Measurements from ENCODE around the gene RNASE4. TPM values are rescaled to one million over a fixed set of nuclear protein-coding genes. Genes with fewer than 3 reads are reported as not detected.
A peak's percentile ranks its signal among the peaks of the same experiment; 100 is the strongest.

RNASE4 gene
- total RNA-seq, 1 experiment from 2014 or later: 0.48 TPM

GRCh38 chr14:20667957-20668356 is 16.4 kb upstream of the RNASE4 start:
- H3K4me2 ChIP-seq (ENCODE audit: low read depth, low read length, poor library complexity, severe bottlenecking): no peak overlapping the region
- no peak overlapping the region for H3K4me3 ChIP-seq (ENCODE audit: low read length)
- H3K9me3 ChIP-seq (ENCODE audit: low read length): no peaks in the 10 kb centered on the region
- H3K27me3 ChIP-seq (ENCODE audit: low read length): no peaks in the 10 kb centered on the region
- no peaks in the 10 kb centered on the region for H4K20me1 ChIP-seq (ENCODE audit: insufficient read depth, low read depth, low read length)
- no peak for DNase-seq
- H3K9me2 ChIP-seq (replicated peaks; ENCODE audit: insufficient read depth, low read length): no peaks in the 10 kb centered on the region
- H3K27ac ChIP-seq (ENCODE audit: low read length): no peak overlapping the region
- 0 out of 2 replicates have a peak, but pooled peaks cover 3% of the 10 kb centered on the region for H3K4me1 ChIP-seq (ENCODE audit: low read length)
- H3K79me2 ChIP-seq (ENCODE audit: low read length): no peaks in the 10 kb centered on the region
- H3K36me3 ChIP-seq (ENCODE audit: insufficient read depth, low read length): no peaks in the 10 kb centered on the region
- no peak overlapping the region for H3K9ac ChIP-seq (ENCODE audit: low read length)
- no peak overlapping the region for H2AFZ ChIP-seq (ENCODE audit: low read length)

GRCh38 chr14:20668969-20669368 is 15.4 kb upstream of the RNASE4 start:
- 0 out of 2 replicates have a peak, but pooled peaks cover 3% of the 10 kb centered on the region for H3K4me1 ChIP-seq (ENCODE audit: low read length)
- no peak overlapping the region for H2AFZ ChIP-seq (ENCODE audit: low read length)
- no peak overlapping the region for H3K27ac ChIP-seq (ENCODE audit: low read length)
- no peak overlapping the region for H3K4me3 ChIP-seq (ENCODE audit: low read length)
- no peaks in the 10 kb centered on the region for H3K9me3 ChIP-seq (ENCODE audit: low read length)
- H3K27me3 ChIP-seq (ENCODE audit: low read length): no peaks in the 10 kb centered on the region
- no peaks in the 10 kb centered on the region for H3K79me2 ChIP-seq (ENCODE audit: low read length)
- no peak overlapping the region for H3K9ac ChIP-seq (ENCODE audit: low read length)
- no peaks in the 10 kb centered on the region for H3K9me2 ChIP-seq (replicated peaks; ENCODE audit: insufficient read depth, low read length)
- H3K4me2 ChIP-seq (ENCODE audit: low read depth, low read length, poor library complexity, severe bottlenecking): no peak overlapping the region
- no peak for DNase-seq
- H3K36me3 ChIP-seq (ENCODE audit: insufficient read depth, low read length): no peaks in the 10 kb centered on the region
- no peaks in the 10 kb centered on the region for H4K20me1 ChIP-seq (ENCODE audit: insufficient read depth, low read depth, low read length)

- Histone ChIP-seq H3K27ac (ENCODE audit: low read length) (no peak overlapping the region), H3K4me1 (ENCODE audit: low read length) (0 out of 2 replicates have a peak, but pooled peaks cover 3% of the 10 kb centered on the region), H2AFZ (ENCODE audit: low read length) (no peak overlapping the region), H3K27me3 (ENCODE audit: low read length) (no peaks in the 10 kb centered on the region), H3K36me3 (ENCODE audit: insufficient read depth, low read length) (no peaks in the 10 kb centered on the region), H3K79me2 (ENCODE audit: low read length) (no peaks in the 10 kb centered on the region), H4K20me1 (ENCODE audit: insufficient read depth, low read depth, low read length) (no peaks in the 10 kb centered on the region), H3K9ac (ENCODE audit: low read length) (no peak overlapping the region), H3K9me2 (replicated peaks; ENCODE audit: insufficient read depth, low read length) (no peaks in the 10 kb centered on the region), H3K9me3 (ENCODE audit: low read length) (no peaks in the 10 kb centered on the region), H3K4me2 (ENCODE audit: low read depth, low read length, poor library complexity, severe bottlenecking) (no peak overlapping the region), H3K4me3 (ENCODE audit: low read length) (no peak overlapping the region)
- DNase-seq: no peak
Measured at GRCh38 chr14:20671597-20672283, 12.6 kb upstream of the RNASE4 start.

GRCh38 chr14:20675669-20676068 is 8.7 kb upstream of the RNASE4 start:
- Histone ChIP-seq H3K4me3 (ENCODE audit: low read length) (no peak overlapping the region), H3K27ac (ENCODE audit: low read length) (no peak overlapping the region), H3K9ac (ENCODE audit: low read length) (no peak overlapping the region), H2AFZ (ENCODE audit: low read length) (no peak overlapping the region), H3K79me2 (ENCODE audit: low read length) (no peaks in the 10 kb centered on the region), H3K36me3 (ENCODE audit: insufficient read depth, low read length) (no peaks in the 10 kb centered on the region), H3K27me3 (ENCODE audit: low read length) (no peaks in the 10 kb centered on the region), H3K9me3 (ENCODE audit: low read length) (no peaks in the 10 kb centered on the region), H3K9me2 (replicated peaks; ENCODE audit: insufficient read depth, low read length) (no peaks in the 10 kb centered on the region), H3K4me2 (ENCODE audit: low read depth, low read length, poor library complexity, severe bottlenecking) (no peak overlapping the region), H3K4me1 (ENCODE audit: low read length) (peaks cover 12% of the 10 kb centered on the region), H4K20me1 (ENCODE audit: insufficient read depth, low read depth, low read length) (no peaks in the 10 kb centered on the region)
- no peak for DNase-seq

- no peaks in the 10 kb centered on the region for H3K9me2 ChIP-seq (replicated peaks; ENCODE audit: insufficient read depth, low read length)
- H3K4me3 ChIP-seq (ENCODE audit: low read length): no peak overlapping the region
- H3K4me1 ChIP-seq (ENCODE audit: low read length): peaks cover 16% of the 10 kb centered on the region
- no peaks in the 10 kb centered on the region for H3K36me3 ChIP-seq (ENCODE audit: insufficient read depth, low read length)
- no peaks in the 10 kb centered on the region for H3K27me3 ChIP-seq (ENCODE audit: low read length)
- DNase-seq: no peak
- H3K79me2 ChIP-seq (ENCODE audit: low read length): no peaks in the 10 kb centered on the region
- no peaks in the 10 kb centered on the region for H3K9me3 ChIP-seq (ENCODE audit: low read length)
- H3K4me2 ChIP-seq (ENCODE audit: low read depth, low read length, poor library complexity, severe bottlenecking): no peak overlapping the region
- no peak overlapping the region for H3K27ac ChIP-seq (ENCODE audit: low read length)
- H3K9ac ChIP-seq (ENCODE audit: low read length): no peak overlapping the region
- no peak overlapping the region for H2AFZ ChIP-seq (ENCODE audit: low read length)
- no peaks in the 10 kb centered on the region for H4K20me1 ChIP-seq (ENCODE audit: insufficient read depth, low read depth, low read length)
Measured at GRCh38 chr14:20676072-20676471, 8.3 kb upstream of the RNASE4 start.

- no peaks in the 10 kb centered on the region for H3K27me3 ChIP-seq (ENCODE audit: low read length)
- H4K20me1 ChIP-seq (ENCODE audit: insufficient read depth, low read depth, low read length): no peaks in the 10 kb centered on the region
- no peak for DNase-seq
- peak overlapping the region; percentile 80 for H2AFZ ChIP-seq (ENCODE audit: low read length)
- no peaks in the 10 kb centered on the region for H3K79me2 ChIP-seq (ENCODE audit: low read length)
- peak overlapping the region; percentile 78 for H3K4me3 ChIP-seq (ENCODE audit: low read length)
- H3K4me1 ChIP-seq (ENCODE audit: low read length): peaks cover 48% of the 10 kb centered on the region
- H3K9me2 ChIP-seq (replicated peaks; ENCODE audit: insufficient read depth, low read length): no peaks in the 10 kb centered on the region
- no peaks in the 10 kb centered on the region for H3K36me3 ChIP-seq (ENCODE audit: insufficient read depth, low read length)
- no peaks in the 10 kb centered on the region for H3K9me3 ChIP-seq (ENCODE audit: low read length)
- no peak overlapping the region for H3K27ac ChIP-seq (ENCODE audit: low read length)
- H3K4me2 ChIP-seq (ENCODE audit: low read depth, low read length, poor library complexity, severe bottlenecking): peak overlapping the region; percentile 93
- peak overlapping the region; percentile 85 for H3K9ac ChIP-seq (ENCODE audit: low read length)
Measured at GRCh38 chr14:20679907-20680306, 4.5 kb upstream of the RNASE4 start.

GRCh38 chr14:20680363-20680762 is 4.0 kb upstream of the RNASE4 start:
- Histone ChIP-seq H2AFZ (ENCODE audit: low read length) (peak overlapping the region; percentile 80), H3K79me2 (ENCODE audit: low read length) (no peaks in the 10 kb centered on the region), H3K9me2 (replicated peaks; ENCODE audit: insufficient read depth, low read length) (no peaks in the 10 kb centered on the region), H3K4me2 (ENCODE audit: low read depth, low read length, poor library complexity, severe bottlenecking) (peak overlapping the region; percentile 93), H3K27ac (ENCODE audit: low read length) (no peak overlapping the region), H3K9ac (ENCODE audit: low read length) (peak overlapping the region; percentile 85), H3K4me1 (ENCODE audit: low read length) (peaks cover 51% of the 10 kb centered on the region), H3K4me3 (ENCODE audit: low read length) (peak overlapping the region; percentile 78), H3K36me3 (ENCODE audit: insufficient read depth, low read length) (no peaks in the 10 kb centered on the region), H4K20me1 (ENCODE audit: insufficient read depth, low read depth, low read length) (no peaks in the 10 kb centered on the region), H3K27me3 (ENCODE audit: low read length) (no peaks in the 10 kb centered on the region), H3K9me3 (ENCODE audit: low read length) (no peaks in the 10 kb centered on the region)
- DNase-seq: peak; percentile 56

- peaks cover 51% of the 10 kb centered on the region for H3K4me1 ChIP-seq (ENCODE audit: low read length)
- H3K4me2 ChIP-seq (ENCODE audit: low read depth, low read length, poor library complexity, severe bottlenecking): peak overlapping the region; percentile 93
- H3K9ac ChIP-seq (ENCODE audit: low read length): peak overlapping the region; percentile 85
- peak overlapping the region; percentile 78 for H3K4me3 ChIP-seq (ENCODE audit: low read length)
- no peaks in the 10 kb centered on the region for H3K36me3 ChIP-seq (ENCODE audit: insufficient read depth, low read length)
- H3K79me2 ChIP-seq (ENCODE audit: low read length): no peaks in the 10 kb centered on the region
- no peaks in the 10 kb centered on the region for H4K20me1 ChIP-seq (ENCODE audit: insufficient read depth, low read depth, low read length)
- no peaks in the 10 kb centered on the region for H3K9me2 ChIP-seq (replicated peaks; ENCODE audit: insufficient read depth, low read length)
- H2AFZ ChIP-seq (ENCODE audit: low read length): peak overlapping the region; percentile 80
- no peak for DNase-seq
- no peaks in the 10 kb centered on the region for H3K27me3 ChIP-seq (ENCODE audit: low read length)
- peak overlapping the region; percentile 83 for H3K27ac ChIP-seq (ENCODE audit: low read length)
- H3K9me3 ChIP-seq (ENCODE audit: low read length): no peaks in the 10 kb centered on the region
Measured at GRCh38 chr14:20680843-20681347, 3.5 kb upstream of the RNASE4 start.
